HG02973 (cell line): ENCODE measurements around the gene AMACR.
"Not testable (repeated sequence)": the region's sequence is repeated elsewhere in the genome, so short reads cannot be mapped to it uniquely, and the experiment has no call there.

Source experiments
- ATAC-seq: cut with Tn5 transposase; IDR thresholded peaks from one replicate; pipeline ENCODE4 v1.9.1; 2021; ENCODE audit warnings: moderate library complexity; ENCODE audit not compliant: unreplicated experiment

The AMACR gene

DNA sequence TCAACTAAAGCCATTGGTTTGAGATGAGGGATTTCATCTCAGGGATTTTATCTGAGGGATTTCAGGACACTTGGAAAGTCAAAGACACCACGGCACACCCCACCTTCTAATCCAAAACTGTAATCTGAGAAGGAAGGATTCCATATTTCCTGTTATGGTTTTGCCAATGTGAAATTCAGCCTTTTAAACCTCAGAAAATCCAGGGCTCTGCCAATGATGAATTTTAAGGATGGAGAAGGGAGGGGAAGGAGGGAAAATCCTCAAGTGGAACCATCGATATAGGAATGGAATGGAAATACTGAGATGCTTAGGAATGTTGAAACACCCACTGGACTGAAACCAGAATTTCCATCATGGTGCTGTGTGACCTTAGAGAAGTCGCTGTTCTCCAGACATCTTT lies 29.9 kb upstream of the AMACR start:
- no peak for ATAC-seq

DNA sequence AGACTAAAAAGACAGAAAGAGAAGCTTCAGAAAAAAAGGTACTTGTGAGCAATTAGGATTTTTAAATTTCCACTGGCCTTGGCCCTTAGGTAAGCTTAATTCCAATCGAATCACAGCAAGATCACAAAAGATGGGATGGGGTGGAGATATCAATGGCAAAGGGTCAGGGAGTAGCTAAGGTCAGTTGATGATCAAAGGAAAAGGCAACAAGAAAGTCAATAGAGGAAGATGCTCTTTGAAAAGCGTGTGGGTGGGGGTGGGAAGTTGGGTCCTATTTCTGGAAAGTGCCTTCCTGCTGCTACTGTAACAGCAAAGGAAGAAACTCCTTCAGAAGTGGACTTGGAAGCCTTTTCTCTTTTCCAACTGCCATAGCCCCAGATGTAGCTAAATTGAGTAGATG lies 27.9 kb upstream of the AMACR start:
- ATAC-seq: no peak

DNA sequence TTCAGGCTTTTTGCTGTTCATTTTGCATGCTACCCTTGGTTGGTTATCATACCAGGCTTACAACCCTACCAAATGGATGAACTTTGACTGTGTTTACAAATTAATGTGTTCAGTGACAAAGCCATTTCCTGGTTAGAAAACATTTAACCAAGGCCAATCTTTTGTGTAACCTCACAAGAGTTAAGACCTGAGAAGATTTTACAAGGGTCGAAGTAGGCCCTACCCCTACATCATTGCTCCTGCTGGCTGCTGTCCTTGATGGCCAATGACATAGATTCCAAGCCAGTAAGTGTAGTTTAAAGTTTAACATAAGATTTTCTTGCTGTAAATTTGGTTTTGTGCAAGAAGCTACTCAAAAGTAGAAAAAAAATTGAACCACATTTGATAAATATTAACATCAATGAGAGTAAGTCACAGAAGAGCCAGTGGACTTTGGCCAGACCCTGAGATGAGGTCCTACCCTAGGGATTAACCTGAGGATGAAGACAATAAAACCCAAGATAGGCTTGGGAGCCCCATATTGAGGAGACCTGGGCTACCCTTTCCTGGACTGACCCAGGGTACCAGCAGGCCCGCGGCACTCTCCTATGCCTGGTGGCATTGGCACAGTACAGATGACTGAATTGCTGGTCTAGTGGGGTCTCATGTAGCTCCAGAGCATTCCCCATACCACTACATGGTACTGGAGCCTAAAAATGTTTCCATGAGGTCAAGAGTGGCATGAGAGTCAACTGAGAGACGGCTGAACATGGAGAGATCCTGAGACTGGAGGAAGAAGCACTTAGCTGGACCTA lies 26.9 kb upstream of the AMACR start:
- ATAC-seq: peak; percentile 66

DNA sequence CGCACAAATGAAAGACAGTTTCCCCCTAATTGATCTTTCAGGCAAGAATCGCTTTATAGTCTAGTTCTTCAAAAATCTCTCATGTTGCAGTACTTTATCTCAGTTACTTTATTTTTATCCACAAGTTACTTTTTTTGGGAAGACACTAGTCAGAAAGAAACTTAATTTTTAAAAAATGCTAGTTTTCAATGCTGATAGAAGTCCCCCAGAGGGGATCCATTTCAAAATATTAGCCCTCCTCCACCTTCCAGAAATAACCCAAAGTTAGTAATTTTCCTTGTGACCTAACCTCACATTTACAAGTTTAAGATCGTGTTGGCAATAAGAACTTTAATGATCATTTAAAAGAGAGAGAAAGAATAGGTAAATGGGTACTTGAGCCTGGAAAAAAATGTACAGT lies 24.1 kb upstream of the AMACR start:
- no peak for ATAC-seq

DNA sequence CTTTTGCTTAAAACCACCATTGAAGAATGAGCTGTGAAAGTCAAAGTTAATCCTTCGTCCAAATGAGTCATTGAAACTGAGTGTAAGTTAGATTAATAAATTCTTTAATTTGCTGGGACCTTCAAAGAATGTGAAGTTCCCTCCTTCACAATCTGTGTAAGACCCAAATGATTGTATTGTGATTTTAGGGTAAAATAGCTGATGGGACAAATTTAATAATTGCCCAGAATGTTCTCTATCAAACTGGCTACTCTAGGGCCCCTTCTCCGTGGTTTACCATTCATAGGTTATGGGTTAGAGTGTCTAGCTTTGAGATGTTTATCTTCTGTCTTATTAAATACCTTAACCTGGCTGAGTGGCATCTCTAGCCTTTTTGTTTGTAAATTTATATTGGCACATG lies 23.3 kb upstream of the AMACR start:
- ATAC-seq: no peak

DNA sequence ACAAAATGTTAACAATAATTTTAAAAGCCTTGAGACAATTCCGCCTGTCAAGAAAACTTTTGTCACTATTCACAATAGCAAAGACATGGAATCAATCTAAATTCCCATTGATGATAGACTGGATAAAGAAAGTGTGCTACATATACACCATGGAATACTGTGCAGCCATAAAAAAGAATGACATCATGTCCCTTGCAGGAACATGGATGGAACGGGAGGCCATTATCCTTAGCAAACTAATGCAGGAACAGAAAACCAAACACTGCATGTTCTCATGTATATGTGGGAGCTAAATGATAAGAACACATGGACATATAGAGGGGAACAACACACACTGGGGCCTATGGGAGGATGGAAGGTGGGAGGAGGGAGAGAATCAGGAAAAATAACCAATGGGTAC lies 22.7 kb upstream of the AMACR start:
- not testable (repeated sequence) for ATAC-seq

DNA sequence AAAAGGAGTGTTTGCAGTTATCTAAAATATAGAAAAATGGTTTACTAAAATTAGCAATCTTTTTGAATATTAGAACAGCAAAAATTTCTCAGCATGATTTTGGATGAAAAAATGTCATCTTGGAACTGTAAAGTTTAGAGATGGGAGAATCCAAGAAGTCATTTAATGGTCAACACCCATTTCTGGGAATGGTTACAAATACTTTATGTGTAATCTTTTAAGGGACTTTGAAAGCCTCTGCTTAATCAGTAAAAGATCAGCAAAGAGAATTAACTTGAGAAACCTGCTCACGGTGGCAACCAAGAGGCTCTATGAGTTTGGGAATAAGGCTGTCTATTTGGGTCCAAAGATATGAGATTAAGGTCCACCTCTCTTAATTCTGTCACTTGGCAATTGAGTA lies 22.2 kb upstream of the AMACR start:
- ATAC-seq: no peak

DNA sequence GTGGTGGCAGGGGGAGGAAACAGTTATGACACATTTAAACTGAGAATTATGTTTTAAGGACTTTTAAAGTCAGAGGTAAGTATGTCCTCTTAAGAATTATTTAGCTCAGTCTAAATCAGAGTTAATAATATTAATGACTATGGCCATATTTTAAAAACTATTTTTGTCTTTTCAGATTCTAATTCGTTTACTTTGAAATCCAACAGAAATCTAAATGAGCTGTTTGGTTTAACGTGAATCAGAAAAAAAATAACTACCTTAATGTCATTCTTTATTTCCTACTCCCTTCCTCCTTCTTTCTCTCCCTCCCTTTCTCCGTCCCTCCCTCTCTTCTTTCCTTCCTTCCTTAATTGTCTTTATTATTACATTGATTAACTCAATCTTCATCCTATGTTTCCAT lies 20.5 kb upstream of the AMACR start:
- no peak for ATAC-seq

DNA sequence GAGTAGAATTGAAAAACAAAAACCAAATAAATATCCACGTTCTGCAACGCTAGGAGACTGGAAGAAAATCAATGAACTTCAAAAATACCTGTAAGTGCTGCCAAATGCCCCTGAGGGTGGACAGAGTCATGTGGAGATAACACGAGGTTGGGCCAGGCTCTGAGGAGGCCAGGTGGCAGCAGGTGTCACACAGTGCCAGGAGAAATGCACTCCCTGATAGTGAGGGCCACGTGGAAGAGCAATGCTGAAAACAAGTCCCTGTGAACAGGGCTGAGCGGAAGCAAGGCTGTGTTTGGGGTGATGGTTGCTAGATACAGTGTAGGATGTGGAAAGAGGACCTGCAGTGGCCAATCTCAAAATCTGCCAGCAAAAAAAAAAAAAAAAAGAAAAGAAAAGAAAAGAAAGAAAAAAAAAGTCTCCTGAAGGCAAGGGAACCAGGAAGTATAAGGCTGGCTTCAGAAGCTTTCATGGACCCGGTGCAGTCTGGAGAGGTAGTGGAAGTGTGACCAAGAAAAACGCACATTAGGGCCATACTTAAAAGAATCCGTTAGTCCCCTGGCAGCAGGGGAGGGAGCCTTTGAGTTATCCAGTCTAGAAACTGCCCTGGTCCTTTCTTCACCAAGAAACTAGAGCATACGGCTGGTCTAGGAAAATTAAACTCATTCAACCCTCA lies 18.4 kb upstream of the AMACR start:
- ATAC-seq: no peak

DNA sequence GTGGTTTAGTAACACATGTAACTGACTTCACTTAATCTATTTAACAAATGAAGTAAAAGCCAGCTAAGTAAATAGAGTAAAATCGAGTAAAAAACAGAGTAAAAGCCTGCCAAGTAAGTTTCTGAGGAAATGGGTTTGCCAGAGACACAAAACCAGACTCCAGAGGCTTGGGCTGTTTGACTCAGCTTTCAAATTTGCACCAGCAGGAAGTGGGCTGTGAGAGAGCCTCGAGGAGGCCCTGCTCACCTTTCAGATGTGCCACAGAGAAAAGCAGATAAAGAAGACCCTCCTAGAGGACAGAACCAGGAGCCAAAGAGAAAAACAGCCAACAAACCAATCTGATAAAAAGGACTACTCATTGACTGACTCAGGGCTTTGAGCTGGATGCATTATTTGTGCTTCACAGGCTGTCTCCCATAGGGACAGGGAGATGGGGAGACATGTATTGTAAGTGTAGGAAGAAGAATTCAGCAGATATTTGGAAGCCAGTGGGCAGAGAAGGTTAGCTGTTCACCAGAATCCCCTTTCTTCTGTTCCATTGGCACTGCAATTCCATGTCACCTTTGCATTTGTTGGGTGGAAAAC lies 14.4 kb upstream of the AMACR start:
- ATAC-seq: peak; percentile 92

DNA sequence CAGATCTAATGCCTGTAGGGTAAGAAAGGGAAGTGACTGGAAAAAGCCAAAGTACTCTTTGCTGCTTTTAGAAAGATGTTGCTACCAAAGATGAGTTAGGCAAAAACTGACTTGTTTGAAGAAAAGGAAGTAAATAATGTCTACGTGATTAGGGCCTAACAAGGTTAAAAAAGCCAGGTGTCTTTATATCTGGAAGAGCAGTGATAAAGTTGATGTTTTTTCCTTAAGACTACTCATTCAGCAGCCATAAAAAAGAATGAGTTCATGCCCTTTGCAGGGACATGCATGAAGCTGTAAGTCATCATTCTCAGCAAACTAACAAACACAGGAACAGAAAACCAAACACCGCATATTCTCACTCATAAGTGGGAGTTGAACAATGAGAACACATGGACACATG lies 13.5 kb upstream of the AMACR start:
- ATAC-seq: no peak

DNA sequence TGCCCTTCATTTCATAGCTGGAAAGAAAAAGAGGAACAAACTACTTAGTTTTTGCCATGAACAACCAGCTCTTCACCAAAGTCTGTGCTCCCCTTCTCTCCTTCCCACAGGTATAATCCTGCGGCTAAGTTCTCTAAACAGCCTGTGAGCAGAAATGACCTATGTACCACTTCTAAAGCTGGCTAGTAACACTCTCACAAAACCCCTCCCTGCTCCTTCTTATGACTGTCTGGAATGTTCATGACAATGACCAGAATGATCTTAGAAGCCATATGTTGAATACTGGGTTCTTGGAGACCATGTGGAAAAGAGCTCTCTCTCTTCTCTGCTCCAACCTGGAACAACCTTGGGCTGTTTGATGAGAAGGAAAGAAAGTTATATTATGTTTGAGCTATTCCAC lies 12.9 kb upstream of the AMACR start:
- ATAC-seq: no peak

DNA sequence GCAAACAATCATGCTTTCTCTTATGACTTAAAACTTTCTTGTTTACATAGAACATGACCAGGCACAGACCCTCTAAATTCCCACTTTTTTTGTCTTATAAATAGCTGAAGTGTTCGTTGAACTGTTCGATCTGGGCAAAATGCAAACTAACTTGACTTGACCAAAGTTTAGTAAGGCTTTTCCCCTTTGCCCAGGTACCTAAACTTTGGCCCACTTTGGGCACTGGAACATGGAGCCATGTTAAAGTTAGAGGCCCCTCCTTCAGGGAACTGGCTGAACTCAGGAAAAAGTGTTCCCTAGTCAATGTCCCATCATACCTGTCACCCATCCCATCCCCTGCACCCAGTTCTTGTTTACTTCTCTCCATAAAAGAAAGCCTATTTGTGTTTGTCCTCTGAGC lies 9.4 kb upstream of the AMACR start:
- ATAC-seq: no peak

DNA sequence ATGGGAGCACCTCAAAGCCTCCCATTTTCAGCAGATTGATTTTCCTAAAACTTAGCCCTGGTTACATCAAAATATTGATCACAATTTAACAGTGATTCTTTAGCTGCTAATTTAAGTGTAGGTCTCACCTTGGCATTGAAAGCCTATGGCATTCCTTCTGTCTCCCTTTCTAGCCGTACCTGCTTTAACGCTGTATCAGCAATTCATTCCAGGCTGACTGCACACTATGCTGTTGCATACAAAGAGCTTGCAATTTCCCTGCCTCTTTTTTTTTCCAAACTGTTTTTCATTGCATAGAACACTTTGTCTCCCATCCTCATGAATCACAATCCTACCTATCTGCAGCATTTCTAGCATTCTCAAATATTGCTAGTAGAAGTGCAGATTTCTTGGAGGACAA lies 8.9 kb upstream of the AMACR start:
- ATAC-seq: no peak

DNA sequence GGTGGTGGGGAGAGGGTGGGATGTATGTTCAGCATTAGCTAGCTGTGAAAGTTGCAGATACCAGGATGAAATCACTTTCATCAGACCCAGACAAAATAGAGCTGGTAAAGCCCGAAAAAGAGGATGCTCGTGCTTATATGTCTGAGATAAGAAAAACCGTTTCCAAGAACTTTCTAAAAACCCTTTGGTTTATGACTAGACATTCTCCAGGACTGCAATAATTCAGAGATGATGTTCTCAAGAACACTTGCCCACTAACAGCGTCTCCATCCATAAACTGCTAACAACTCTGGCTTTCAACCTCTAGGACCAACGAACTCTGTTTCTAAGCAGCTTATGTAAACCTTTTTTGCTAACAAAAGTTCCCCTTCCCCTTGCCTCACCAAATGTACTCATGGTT lies 8.4 kb upstream of the AMACR start:
- ATAC-seq: no peak

DNA sequence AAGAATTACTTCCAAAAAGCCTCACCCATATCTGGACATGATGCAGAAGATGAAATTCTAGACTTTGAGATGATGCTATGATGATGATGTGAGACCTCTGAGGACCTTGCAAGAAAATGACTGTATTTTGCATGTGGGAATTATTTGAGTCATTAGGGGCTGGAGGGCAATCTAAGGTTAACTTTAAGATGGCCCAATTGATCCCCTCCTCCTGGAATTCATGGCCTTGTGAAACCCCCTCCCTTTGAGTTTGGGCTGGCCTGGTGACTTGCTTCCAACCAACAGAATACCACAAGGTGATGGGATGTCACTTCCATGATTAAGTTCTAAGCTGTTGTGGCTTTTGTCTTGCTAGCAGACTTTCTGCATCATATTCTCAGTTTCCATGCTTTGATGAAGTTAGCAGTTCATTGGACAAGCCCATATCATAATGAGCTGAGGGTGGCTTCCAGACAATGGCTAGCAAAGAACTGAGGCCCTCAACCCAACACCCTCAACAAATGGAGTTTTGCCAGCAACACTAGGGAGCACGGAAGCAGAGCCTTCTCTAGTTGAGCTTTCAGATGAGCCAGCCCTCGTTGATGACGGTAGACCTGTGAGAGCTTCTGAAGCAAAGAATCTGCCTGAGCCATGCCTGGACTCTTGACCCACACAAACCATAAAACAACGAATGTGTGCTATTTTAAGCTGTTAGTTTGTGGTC lies 7.4 kb upstream of the AMACR start:
- ATAC-seq: no peak

DNA sequence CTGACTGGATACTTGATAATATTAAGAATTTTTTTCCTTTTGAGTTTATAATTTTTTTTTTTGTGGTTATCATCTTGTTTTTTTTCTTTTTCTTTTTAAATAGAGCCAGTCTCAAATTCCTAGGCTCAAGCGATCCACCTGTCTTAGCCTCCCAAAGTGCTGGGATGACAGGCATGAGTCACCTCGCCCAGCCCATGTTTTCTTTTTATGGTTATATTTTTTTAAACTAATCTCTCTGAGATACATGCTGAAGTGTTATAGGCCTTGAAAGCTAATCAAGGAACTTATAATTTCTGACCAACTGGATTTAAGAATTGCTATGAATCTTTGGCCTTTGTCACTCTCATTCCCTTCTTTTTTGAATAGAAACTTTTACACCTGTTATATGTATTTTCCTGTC lies 6.8 kb upstream of the AMACR start:
- ATAC-seq: no peak

DNA sequence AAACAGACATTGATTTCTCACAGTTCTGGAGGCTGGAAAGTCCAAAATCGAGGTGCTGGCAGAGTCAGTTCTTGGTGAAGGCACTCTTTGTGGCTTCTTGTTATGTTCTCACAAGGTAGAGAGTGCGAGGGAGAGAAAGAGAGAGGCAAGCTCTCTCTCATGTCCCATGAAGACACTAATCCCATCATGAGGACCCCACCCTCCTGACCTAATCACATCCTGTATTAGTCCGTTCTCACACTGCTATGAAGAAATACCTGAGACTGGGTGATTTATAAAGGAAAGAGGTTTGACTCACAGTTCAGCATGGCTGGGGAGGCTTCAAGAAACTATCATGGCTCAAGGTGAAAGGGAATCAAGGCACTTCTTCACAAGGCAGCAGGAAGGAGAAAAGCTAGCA lies 5.7 kb upstream of the AMACR start:
- no peak for ATAC-seq

DNA sequence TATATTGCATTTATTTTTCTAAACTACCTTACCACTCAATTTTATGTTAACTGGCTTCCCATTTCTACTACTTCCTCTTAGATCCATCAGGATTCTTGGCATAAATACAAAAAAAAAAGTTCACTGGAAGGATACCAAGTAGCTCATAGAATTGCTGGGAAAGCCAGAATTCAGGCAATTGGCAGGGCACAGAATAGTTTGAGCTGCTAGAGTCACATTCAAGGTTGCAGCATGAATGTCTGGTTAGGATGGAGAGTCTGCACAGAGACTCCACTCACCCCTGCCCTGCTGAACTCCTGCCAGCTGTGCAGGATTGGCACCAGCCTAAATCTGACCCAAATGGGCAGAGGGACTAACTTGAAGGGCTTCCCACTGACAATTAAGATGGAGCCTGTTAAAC lies 4.9 kb upstream of the AMACR start:
- no peak for ATAC-seq

DNA sequence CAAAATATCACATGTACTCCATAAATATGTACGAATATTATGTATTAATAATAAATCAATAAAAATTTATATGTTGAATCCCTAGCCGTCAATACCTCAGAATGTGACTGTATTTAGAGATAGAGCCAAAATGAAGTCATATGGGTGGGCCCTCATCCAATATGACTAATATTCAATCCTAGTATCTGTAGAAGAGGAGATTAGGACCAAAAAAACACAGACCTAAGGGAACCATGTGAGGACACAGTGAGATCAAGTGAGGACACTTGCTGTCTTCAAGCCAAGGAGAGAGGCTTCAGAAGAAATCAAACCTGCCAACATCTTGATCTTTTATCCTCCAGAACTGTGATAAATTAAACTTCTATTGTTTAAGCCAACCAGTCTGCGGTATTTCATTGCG lies 3.7 kb upstream of the AMACR start:
- ATAC-seq: no peak

DNA sequence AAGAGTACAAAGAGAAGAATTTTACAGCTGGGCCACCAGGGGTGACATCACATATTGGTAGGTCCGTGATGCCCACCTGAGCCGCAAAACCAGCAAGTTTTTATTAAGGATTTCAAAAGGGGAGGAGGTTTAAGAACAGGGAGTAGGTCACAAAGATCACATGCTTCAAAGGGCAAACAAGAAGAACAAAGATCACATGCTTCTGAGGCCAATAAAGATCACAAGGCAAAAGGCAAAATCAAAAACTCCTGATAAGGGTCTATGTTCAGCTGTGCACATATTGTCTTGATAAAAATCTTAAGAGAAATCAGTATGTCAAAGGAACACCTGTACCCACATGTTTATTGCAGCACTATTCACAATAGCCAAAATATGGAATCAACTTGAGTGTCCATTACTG lies 2.3 kb upstream of the AMACR start:
- ATAC-seq: not testable (repeated sequence)

DNA sequence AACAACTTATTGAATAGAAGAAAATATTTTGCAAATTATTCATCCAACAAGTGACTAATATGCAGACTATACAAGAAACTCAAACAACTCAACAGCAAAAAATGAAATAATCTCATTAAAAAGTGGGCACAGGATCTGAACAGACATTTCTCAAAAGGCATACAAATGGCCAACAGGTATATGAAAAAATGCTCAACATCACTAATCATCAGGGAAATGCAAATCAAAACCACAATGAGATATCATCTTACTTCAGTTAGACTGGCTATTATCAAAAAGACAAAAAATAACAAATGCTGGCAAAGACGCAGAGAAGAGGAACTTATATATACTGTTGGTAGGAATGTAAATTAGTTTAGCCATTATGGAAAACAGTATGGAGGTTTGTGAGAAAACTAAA lies 1.8 kb upstream of the AMACR start:
- no peak for ATAC-seq
